ENCODE measurements around the gene KRTAP3-3. TPM values are rescaled to one million over a fixed set of nuclear protein-coding genes. Genes with fewer than 3 reads are reported as not detected.

The KRTAP3-3 gene
- total and polyA plus RNA-seq, 2 of the 8 experiments (the other 6 are each of a cell fraction or from before 2014, with no cell fraction given) = not detected

- TF ChIP-seq CHD7 (IDR thresholded peaks at IDR 0.05; ENCODE audit: insufficient replicate concordance, low read length) (no peak), RXRA (IDR thresholded peaks at IDR 0.05; ENCODE audit: insufficient read depth, low read depth, low read length) (no peak), E2F6 (IDR thresholded peaks at IDR 0.05) (no peak), POU5F1 (IDR thresholded peaks at IDR 0.05; ENCODE audit: low read depth, low read length) (no peak)
These were observed 7.0 kb downstream of the KRTAP3-3 start (continued) for GRCh38 chr17:40986920-40987319.
